Measurements from ENCODE around the gene SPATS1.
"Not testable (repeated sequence)": the region's sequence is repeated elsewhere in the genome, so short reads cannot be mapped to it uniquely, and the experiment has no call there.

- not testable (repeated sequence) for TF ChIP-seq BHLHE40 (IDR thresholded peaks at IDR 0.05; ENCODE audit: low read depth, low read length); ZNF302 (CRISPR knock-in tag; IDR thresholded peaks at IDR 0.05); REST (IDR thresholded peaks at IDR 0.05); GATA3 (IDR thresholded peaks at IDR 0.05; ENCODE audit: borderline replicate concordance); POLR2A (IDR thresholded peaks at IDR 0.05; ENCODE audit: low read length); MYC (IDR thresholded peaks at IDR 0.05; ENCODE audit: borderline replicate concordance, low read length); EP300 (IDR thresholded peaks at IDR 0.05); RAD21 (conservative IDR thresholded peaks at IDR 0.05 in 1 of 2, IDR thresholded peaks at IDR 0.05 in 1 of 2)
- TF ChIP-seq, protein P1, sequence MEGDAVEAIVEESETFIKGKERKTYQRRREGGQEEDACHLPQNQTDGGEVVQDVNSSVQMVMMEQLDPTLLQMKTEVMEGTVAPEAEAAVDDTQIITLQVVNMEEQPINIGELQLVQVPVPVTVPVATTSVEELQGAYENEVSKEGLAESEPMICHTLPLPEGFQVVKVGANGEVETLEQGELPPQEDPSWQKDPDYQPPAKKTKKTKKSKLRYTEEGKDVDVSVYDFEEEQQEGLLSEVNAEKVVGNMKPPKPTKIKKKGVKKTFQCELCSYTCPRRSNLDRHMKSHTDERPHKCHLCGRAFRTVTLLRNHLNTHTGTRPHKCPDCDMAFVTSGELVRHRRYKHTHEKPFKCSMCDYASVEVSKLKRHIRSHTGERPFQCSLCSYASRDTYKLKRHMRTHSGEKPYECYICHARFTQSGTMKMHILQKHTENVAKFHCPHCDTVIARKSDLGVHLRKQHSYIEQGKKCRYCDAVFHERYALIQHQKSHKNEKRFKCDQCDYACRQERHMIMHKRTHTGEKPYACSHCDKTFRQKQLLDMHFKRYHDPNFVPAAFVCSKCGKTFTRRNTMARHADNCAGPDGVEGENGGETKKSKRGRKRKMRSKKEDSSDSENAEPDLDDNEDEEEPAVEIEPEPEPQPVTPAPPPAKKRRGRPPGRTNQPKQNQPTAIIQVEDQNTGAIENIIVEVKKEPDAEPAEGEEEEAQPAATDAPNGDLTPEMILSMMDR (IDR thresholded peaks at IDR 0.05): not testable (repeated sequence)
These were observed 8.2 kb downstream of the SPATS1 start for GRCh38 chr6:44350650-44350994.
